ENCODE results near the gene NAA20.

DNA sequence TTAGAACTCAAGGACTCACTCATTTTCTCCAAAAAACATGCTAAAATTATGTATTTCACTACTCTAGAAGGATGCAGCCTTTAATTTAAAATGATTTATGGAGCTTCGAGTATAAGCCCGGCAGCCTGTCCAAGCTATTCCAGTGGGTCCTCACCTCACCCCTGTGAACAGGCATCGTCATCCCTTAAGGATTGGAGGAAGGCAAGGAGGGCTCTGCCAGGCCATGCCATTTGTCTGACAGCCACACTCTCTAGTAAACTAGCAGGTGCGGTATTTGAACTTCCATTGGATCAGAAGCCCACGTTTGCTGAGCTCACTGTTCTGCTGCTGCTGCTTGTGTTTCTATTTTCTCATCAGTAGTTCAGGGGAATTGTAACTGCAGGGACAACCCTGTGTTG is 39.8 kb upstream of the NAA20 start:
- TF ChIP-seq CTCF (IDR thresholded peaks at IDR 0.05 in 8 of 11, conservative IDR thresholded peaks at IDR 0.05 in 3 of 11) (no peak), POLR2A (IDR thresholded peaks at IDR 0.05) (no peak), POLR2AphosphoS5 (IDR thresholded peaks at IDR 0.05) (no peak)

Data from spleen (tissue), 7 donors.